SW480 (cell line): ENCODE results near the gene SLC25A10.
"Not testable (repeated sequence)": the region's sequence is repeated elsewhere in the genome, so short reads cannot be mapped to it uniquely, and the experiment has no call there.

Experiments
- DNase-seq: peaks from one replicate; pipeline ENCODE4 v3.0.0-alpha.2; 2016; ENCODE audit warnings: low spot score

The SLC25A10 gene

GRCh38 chr17:81722184-81723120 lies 10.4 kb downstream of the SLC25A10 start:
- no peak for DNase-seq

GRCh38 chr17:81723651-81724209 lies 11.6 kb downstream of the SLC25A10 start:
- DNase-seq: peak; percentile 48

GRCh38 chr17:81725439-81725838 lies 13.4 kb downstream of the SLC25A10 start:
- no peak for DNase-seq

- DNase-seq: no peak
Measured at GRCh38 chr17:81726004-81726403, 13.9 kb downstream of the SLC25A10 start.

- no peak for DNase-seq
Measured at GRCh38 chr17:81727324-81728031, 15.4 kb downstream of the SLC25A10 start.

GRCh38 chr17:81733507-81734404 lies 21.7 kb downstream of the SLC25A10 start:
- peak; percentile 70 for DNase-seq

GRCh38 chr17:81734405-81735263 lies 22.6 kb downstream of the SLC25A10 start:
- no peak for DNase-seq

GRCh38 chr17:81735264-81736102 lies 23.4 kb downstream of the SLC25A10 start:
- DNase-seq: peak; percentile 57

GRCh38 chr17:81737947-81738800 lies 26.1 kb downstream of the SLC25A10 start:
- no peak for DNase-seq

- no peak for DNase-seq
Measured at GRCh38 chr17:81738801-81739393, 26.8 kb downstream of the SLC25A10 start.

GRCh38 chr17:81739593-81739992 lies 27.5 kb downstream of the SLC25A10 start:
- not testable (repeated sequence) for DNase-seq

- DNase-seq: no peak
Measured at GRCh38 chr17:81740395-81740961, 28.4 kb downstream of the SLC25A10 start.

GRCh38 chr17:81741049-81741593 lies 29.0 kb downstream of the SLC25A10 start:
- no peak for DNase-seq

- no peak for DNase-seq
Measured at GRCh38 chr17:81741594-81742452, 29.7 kb downstream of the SLC25A10 start.
